ENCODE results near the gene FHL2.

DNA sequence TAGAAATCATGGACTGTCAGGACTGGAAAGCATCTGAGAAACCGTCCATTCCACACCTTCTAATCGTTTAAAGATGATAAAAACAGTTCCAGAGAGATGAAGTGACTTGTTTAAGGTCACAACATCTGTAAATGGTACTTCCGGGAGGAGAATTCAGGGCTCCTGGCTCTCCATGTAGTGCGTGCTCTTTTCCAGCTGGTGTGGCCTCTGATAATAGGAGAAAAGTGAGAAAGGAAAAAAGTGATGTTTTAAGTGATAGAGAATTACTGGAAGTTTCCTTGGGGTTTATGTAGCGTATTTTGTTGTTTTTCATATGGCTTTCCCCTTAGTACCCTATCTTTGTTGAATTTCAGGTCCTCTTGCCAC lies 60.8 kb downstream of the FHL2 start:
- TF ChIP-seq, protein P1, sequence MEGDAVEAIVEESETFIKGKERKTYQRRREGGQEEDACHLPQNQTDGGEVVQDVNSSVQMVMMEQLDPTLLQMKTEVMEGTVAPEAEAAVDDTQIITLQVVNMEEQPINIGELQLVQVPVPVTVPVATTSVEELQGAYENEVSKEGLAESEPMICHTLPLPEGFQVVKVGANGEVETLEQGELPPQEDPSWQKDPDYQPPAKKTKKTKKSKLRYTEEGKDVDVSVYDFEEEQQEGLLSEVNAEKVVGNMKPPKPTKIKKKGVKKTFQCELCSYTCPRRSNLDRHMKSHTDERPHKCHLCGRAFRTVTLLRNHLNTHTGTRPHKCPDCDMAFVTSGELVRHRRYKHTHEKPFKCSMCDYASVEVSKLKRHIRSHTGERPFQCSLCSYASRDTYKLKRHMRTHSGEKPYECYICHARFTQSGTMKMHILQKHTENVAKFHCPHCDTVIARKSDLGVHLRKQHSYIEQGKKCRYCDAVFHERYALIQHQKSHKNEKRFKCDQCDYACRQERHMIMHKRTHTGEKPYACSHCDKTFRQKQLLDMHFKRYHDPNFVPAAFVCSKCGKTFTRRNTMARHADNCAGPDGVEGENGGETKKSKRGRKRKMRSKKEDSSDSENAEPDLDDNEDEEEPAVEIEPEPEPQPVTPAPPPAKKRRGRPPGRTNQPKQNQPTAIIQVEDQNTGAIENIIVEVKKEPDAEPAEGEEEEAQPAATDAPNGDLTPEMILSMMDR (IDR thresholded peaks at IDR 0.05) = no peak
- TF ChIP-seq, protein P2, sequence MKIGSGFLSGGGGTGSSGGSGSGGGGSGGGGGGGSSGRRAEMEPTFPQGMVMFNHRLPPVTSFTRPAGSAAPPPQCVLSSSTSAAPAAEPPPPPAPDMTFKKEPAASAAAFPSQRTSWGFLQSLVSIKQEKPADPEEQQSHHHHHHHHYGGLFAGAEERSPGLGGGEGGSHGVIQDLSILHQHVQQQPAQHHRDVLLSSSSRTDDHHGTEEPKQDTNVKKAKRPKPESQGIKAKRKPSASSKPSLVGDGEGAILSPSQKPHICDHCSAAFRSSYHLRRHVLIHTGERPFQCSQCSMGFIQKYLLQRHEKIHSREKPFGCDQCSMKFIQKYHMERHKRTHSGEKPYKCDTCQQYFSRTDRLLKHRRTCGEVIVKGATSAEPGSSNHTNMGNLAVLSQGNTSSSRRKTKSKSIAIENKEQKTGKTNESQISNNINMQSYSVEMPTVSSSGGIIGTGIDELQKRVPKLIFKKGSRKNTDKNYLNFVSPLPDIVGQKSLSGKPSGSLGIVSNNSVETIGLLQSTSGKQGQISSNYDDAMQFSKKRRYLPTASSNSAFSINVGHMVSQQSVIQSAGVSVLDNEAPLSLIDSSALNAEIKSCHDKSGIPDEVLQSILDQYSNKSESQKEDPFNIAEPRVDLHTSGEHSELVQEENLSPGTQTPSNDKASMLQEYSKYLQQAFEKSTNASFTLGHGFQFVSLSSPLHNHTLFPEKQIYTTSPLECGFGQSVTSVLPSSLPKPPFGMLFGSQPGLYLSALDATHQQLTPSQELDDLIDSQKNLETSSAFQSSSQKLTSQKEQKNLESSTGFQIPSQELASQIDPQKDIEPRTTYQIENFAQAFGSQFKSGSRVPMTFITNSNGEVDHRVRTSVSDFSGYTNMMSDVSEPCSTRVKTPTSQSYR (CRISPR knock-in tag; IDR thresholded peaks at IDR 0.05) = no peak
- no peak for TF ChIP-seq TEAD4 (CRISPR knock-in tag; IDR thresholded peaks at IDR 0.05)

All from WTC11 (cell line).